Measurements from ENCODE around the gene LRIG1. TPM values are rescaled to one million over a fixed set of nuclear protein-coding genes. Genes with fewer than 3 reads are reported as not detected.

LRIG1 gene
- total and polyA plus RNA-seq, 2 experiments from 2014 or later: 8.2 to 13.3 TPM

GRCh38 chr3:66473181-66473580 is 27.6 kb downstream of the LRIG1 start:
- Histone ChIP-seq H3K9me2 (replicated peaks; ENCODE audit: insufficient read depth) (no peaks in the 10 kb centered on the region), H2AFZ (no peak overlapping the region), H3K27me3 (no peaks in the 10 kb centered on the region), H3K4me2 (peak overlapping the region; percentile 20), H3K27ac (peak overlapping the region; percentile 56), H3K4me1 (ENCODE audit: insufficient read depth) (peaks cover 36% of the 10 kb centered on the region), H3K36me3 (replicated peaks; ENCODE audit: insufficient read depth, low read depth) (no peaks in the 10 kb centered on the region), H3K4me3 (no peak overlapping the region), H4K20me1 (ENCODE audit: insufficient read depth, poor library complexity, severe bottlenecking) (no peaks in the 10 kb centered on the region), H3K79me2 (peaks cover 46% of the 10 kb centered on the region), H3K9me3 (ENCODE audit: low read depth) (no peaks in the 10 kb centered on the region)
- WGBS (ENCODE audit: low lambda C conversion rate, missing lambda C conversion rate): 43% methylated on average over 4 of the region's 4 CpGs
- no peak for DNase-seq (ENCODE audit: low spot score)
- no peak for TF ChIP-seq EZH2 (IDR thresholded peaks at IDR 0.05; ENCODE audit: borderline replicate concordance)

GRCh38 chr3:66472313-66473134 is 28.3 kb downstream of the LRIG1 start:
- peaks cover 30% of the 10 kb centered on the region for H3K4me1 ChIP-seq (ENCODE audit: insufficient read depth)
- DNase-seq (ENCODE audit: low spot score): peak; percentile 48

GRCh38 chr3:66470956-66471686 is 29.7 kb downstream of the LRIG1 start:
- TF ChIP-seq CTCF (IDR thresholded peaks at IDR 0.05; ENCODE audit: poor library complexity): no peak
- no peak for TF ChIP-seq EZH2phosphoT487 (IDR thresholded peaks at IDR 0.05; ENCODE audit: low read depth, severe bottlenecking, unreplicated experiment)
- TF ChIP-seq EZH2 (IDR thresholded peaks at IDR 0.05; ENCODE audit: borderline replicate concordance): no peak
- no peaks in the 10 kb centered on the region for H3K36me3 ChIP-seq (replicated peaks; ENCODE audit: insufficient read depth, low read depth)
- no peaks in the 10 kb centered on the region for H4K20me1 ChIP-seq (ENCODE audit: insufficient read depth, poor library complexity, severe bottlenecking)
- no peaks in the 10 kb centered on the region for H3K9me3 ChIP-seq (ENCODE audit: low read depth)
- H3K4me3 ChIP-seq: no peak overlapping the region
- H3K4me1 ChIP-seq (ENCODE audit: insufficient read depth): peaks cover 24% of the 10 kb centered on the region
- H3K27me3 ChIP-seq: no peaks in the 10 kb centered on the region
- H2AFZ ChIP-seq: no peak overlapping the region
- H3K79me2 ChIP-seq: peaks cover 52% of the 10 kb centered on the region
- WGBS (ENCODE audit: low lambda C conversion rate, missing lambda C conversion rate): 96% methylated on average over 10 of the region's 10 CpGs
- H3K27ac ChIP-seq: no peak overlapping the region
- DNase-seq (ENCODE audit: low spot score): no peak
- no peaks in the 10 kb centered on the region for H3K9me2 ChIP-seq (replicated peaks; ENCODE audit: insufficient read depth)
- no peak overlapping the region for H3K4me2 ChIP-seq

More at GRCh38 chr3:66472313-66473134, 28.3 kb downstream of the LRIG1 start:
- Histone ChIP-seq H3K36me3 (replicated peaks; ENCODE audit: insufficient read depth, low read depth) (no peaks in the 10 kb centered on the region), H3K9me2 (replicated peaks; ENCODE audit: insufficient read depth) (no peaks in the 10 kb centered on the region), H3K9me3 (ENCODE audit: low read depth) (no peaks in the 10 kb centered on the region), H3K27ac (peak overlapping the region; percentile 17), H4K20me1 (ENCODE audit: insufficient read depth, poor library complexity, severe bottlenecking) (no peaks in the 10 kb centered on the region), H3K27me3 (no peaks in the 10 kb centered on the region), H2AFZ (no peak overlapping the region), H3K4me2 (peak overlapping the region; percentile 20), H3K79me2 (peaks cover 46% of the 10 kb centered on the region), H3K4me3 (no peak overlapping the region)
- TF ChIP-seq EZH2phosphoT487 (IDR thresholded peaks at IDR 0.05; ENCODE audit: low read depth, severe bottlenecking, unreplicated experiment) (no peak), CTCF (IDR thresholded peaks at IDR 0.05; ENCODE audit: poor library complexity) (no peak), EZH2 (IDR thresholded peaks at IDR 0.05; ENCODE audit: borderline replicate concordance) (no peak)
- WGBS (ENCODE audit: low lambda C conversion rate, missing lambda C conversion rate): 60% methylated on average over 12 of the region's 12 CpGs

- Histone ChIP-seq H3K9me2 (replicated peaks; ENCODE audit: insufficient read depth) (no peaks in the 10 kb centered on the region), H3K79me2 (peaks cover 54% of the 10 kb centered on the region)
- WGBS (ENCODE audit: low lambda C conversion rate, missing lambda C conversion rate): 94% methylated on average over 5 of the region's 5 CpGs
Measured at GRCh38 chr3:66470285-66470684, 30.5 kb downstream of the LRIG1 start.

More at GRCh38 chr3:66470285-66470684, 30.5 kb downstream of the LRIG1 start:
- H3K27me3 ChIP-seq: no peaks in the 10 kb centered on the region
- H3K4me2 ChIP-seq: no peak overlapping the region
- no peak overlapping the region for H3K4me3 ChIP-seq
- H3K9me3 ChIP-seq (ENCODE audit: low read depth): no peaks in the 10 kb centered on the region
- H2AFZ ChIP-seq: no peak overlapping the region
- H3K36me3 ChIP-seq (replicated peaks; ENCODE audit: insufficient read depth, low read depth): no peaks in the 10 kb centered on the region
- H3K4me1 ChIP-seq (ENCODE audit: insufficient read depth): peaks cover 17% of the 10 kb centered on the region
- TF ChIP-seq EZH2phosphoT487 (IDR thresholded peaks at IDR 0.05; ENCODE audit: low read depth, severe bottlenecking, unreplicated experiment): no peak
- TF ChIP-seq EZH2 (IDR thresholded peaks at IDR 0.05; ENCODE audit: borderline replicate concordance): no peak
- TF ChIP-seq CTCF (IDR thresholded peaks at IDR 0.05; ENCODE audit: poor library complexity): no peak
- no peak overlapping the region for H3K27ac ChIP-seq
- DNase-seq (ENCODE audit: low spot score): no peak
- H4K20me1 ChIP-seq (ENCODE audit: insufficient read depth, poor library complexity, severe bottlenecking): no peaks in the 10 kb centered on the region
